NT2/D1 (cell line): Measurements from ENCODE around the gene MT1A.

Experiments
- SUZ12 ChIP-seq: IDR thresholded peaks from 2 replicates; pipeline ENCODE4 v1.6.1; 2011; ENCODE audit not compliant: insufficient read length, insufficient read depth; ENCODE audit errors: extremely low read depth
- ZNF274 ChIP-seq: IDR thresholded peaks from 2 replicates; pipeline ENCODE4 v1.6.1; 2011; ENCODE audit warnings: mild to moderate bottlenecking, low read depth, low read length

- no peak for TF ChIP-seq ZNF274
- TF ChIP-seq SUZ12 = no peak
Measured at GRCh38 chr16:56607675-56608042, 30.8 kb upstream of the MT1A start.
